GM12874 (cell line): ENCODE measurements around the gene JAZF1.

Source experiments
- TF ChIP-seq, protein P1 (sequence below): IDR thresholded peaks from 2 replicates; pipeline ENCODE4 v1.5.1; 2011; ENCODE audit warnings: low read depth, mild to moderate bottlenecking, control low read depth, low read length, moderate library complexity; ENCODE audit not compliant: insufficient read depth

JAZF1 gene

DNA sequence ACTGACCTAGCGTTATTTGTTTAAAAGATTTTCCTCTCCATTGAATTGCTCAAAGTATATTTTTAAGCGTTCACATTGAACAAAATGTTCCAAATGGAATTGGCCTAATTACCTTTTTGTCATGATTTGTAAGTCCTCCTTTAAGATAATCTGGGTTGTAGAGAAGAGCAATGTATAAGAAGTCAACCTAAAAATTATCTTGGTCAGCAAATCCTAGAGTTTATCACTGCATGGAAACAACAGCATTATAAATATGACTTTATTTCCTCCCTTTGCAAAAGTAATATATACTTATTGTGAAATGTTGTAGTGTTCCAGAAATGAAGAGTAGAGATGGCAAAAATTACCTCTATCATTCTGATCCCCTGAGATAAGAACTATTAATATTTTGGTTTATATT is 381.4 kb downstream of the JAZF1 start:
- TF ChIP-seq, protein P1, sequence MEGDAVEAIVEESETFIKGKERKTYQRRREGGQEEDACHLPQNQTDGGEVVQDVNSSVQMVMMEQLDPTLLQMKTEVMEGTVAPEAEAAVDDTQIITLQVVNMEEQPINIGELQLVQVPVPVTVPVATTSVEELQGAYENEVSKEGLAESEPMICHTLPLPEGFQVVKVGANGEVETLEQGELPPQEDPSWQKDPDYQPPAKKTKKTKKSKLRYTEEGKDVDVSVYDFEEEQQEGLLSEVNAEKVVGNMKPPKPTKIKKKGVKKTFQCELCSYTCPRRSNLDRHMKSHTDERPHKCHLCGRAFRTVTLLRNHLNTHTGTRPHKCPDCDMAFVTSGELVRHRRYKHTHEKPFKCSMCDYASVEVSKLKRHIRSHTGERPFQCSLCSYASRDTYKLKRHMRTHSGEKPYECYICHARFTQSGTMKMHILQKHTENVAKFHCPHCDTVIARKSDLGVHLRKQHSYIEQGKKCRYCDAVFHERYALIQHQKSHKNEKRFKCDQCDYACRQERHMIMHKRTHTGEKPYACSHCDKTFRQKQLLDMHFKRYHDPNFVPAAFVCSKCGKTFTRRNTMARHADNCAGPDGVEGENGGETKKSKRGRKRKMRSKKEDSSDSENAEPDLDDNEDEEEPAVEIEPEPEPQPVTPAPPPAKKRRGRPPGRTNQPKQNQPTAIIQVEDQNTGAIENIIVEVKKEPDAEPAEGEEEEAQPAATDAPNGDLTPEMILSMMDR, result no peak

DNA sequence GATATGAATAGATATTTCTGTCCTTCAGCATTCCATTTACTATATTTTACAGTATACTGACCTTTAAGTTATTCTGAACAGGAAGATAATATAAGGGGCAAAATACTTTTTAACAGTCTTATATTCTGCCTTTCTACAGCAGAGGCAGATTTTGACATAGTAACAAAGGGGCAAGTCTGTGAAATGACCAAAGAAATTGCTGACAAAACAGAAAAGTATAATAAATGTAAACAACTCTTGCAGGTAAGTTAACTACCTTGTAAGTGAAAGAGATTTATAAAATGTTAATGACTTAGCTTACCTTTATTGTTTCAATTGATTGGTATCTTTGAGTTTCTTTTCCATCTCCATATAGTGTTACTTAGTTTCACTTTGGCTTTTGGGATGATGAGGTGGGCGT is 384.6 kb downstream of the JAZF1 start:
- TF ChIP-seq, protein P1, result no peak

DNA sequence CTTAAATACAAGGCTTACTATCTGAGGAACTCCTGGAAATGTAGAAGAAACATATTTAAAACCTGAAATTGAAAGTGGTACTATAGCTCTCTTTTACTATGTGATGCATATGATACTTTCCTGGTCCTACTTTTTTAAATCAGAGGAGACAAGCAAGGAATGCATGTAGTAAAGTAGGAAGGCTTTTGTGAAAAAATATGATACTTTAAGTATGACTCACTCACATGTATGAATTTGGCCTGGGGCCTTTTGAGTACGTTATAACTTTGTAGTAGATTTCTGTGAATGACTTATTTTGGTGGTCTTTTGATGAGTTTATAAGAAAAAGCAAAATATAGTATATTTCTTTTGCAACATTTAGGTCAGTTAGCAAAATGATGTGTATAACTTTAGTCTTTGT is 386.8 kb downstream of the JAZF1 start:
- TF ChIP-seq, protein P1, result no peak

DNA sequence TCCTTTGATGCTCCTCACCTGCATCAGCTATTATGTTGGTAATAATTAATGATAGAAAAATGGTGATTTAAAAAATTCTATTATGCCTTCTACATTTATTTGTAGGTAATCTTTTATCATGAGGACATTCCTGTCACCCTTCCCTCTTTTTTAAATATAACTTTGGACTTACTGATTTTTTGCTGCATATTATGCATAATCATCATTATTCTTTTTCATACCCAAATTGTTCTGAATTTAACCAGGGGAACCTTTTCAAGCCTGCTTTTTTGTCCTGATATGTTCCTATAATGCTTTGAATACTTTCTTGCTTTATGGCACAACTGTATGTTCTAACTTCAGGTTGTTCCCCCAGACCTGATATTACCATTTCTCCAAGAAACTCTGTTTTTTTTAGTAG is 392.2 kb downstream of the JAZF1 start:
- TF ChIP-seq, protein P1, result no peak

DNA sequence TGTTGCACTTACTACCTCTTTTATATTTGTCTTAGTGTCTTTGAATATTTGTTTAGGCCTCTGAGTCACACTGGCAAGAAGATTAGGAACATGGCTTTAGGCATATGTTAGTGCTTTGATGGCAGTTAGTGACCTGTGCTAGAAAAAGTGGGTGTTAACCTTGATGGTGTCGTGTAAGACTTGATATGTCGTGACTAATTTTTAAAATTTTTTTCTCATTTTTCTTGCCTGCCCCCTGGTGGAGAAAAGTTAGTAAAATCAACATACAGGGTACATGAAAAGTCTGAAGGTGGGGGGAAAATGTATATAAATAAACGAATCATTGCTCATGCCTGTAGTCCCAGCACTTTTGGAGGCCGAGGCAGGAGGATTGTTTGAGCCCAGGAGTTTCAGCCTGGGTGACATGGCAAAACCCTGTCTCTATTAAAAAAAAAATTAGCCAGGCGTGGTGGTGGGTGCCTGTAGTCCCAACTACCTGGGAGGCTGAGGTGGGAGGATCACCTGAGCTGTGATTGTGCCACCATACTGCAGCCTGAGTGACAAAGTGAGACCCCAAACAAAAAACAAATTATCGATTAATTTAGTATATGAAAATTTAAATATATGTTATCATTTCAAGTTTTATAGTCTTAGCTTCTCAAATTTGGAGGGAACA is 396.1 kb downstream of the JAZF1 start:
- TF ChIP-seq, protein P1, result peak; percentile 36; the same call in 1 of the 2 replicates

DNA sequence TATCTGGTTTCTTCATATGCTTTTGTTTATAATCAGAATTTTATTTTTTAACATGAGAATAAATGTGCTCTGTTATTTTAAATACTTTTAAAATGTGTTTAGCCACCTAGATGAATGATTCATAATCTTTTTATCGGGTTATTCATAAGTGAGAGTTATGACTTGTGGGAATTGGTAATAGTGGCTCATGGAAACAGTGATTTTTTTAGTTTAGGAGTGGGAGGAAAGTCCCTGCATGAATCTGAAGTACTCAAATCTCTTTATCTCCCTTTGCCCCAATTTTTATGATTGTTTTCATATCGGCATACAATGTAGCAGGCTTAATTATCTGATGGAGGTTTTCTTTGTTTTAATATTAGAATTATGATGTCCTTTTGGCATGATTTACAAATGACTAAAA is 397.7 kb downstream of the JAZF1 start:
- TF ChIP-seq, protein P1, result no peak

DNA sequence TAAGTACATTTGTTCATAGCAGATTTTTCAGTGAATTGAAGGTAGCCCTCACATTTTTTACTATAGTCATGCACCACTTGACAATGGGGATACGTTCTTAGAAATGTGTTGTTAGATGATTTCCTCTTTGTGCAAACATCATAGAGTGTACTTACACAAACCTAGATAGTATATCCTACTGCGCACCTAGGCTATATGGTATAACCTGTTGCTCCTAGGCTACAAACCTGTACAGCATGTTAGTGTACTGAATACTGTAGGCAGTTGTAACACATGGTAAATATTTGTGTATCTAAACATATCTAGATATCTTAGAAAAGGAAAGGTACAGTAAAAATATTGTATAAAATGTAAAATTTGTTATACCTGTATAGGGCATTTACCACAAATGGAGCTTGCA is 399.4 kb downstream of the JAZF1 start:
- TF ChIP-seq, protein P1, result no peak
